ENCODE measurements around the gene TRAK1. TPM values are rescaled to one million over a fixed set of nuclear protein-coding genes. Genes with fewer than 3 reads are reported as not detected.
A peak's percentile ranks its signal among the peaks of the same experiment; 100 is the strongest.

TRAK1 gene
- polyA plus RNA-seq, 1 donor, result 49.7 TPM

GRCh38 chr3:42123824-42124658, 32.9 kb downstream of the TRAK1 start:
- no peak for DNase-seq

GRCh38 chr3:42127226-42127625, 36.1 kb downstream of the TRAK1 start:
- no peak for DNase-seq

GRCh38 chr3:42128526-42128925, 37.4 kb downstream of the TRAK1 start:
- DNase-seq, result no peak

GRCh38 chr3:42129014-42129953, 38.1 kb downstream of the TRAK1 start:
- DNase-seq, result no peak

GRCh38 chr3:42130007-42130328, 38.8 kb downstream of the TRAK1 start:
- DNase-seq, result no peak

GRCh38 chr3:42130329-42131070, 39.3 kb downstream of the TRAK1 start:
- no peak for DNase-seq

GRCh38 chr3:42133500-42134298, 42.5 kb downstream of the TRAK1 start:
- no peak for DNase-seq

GRCh38 chr3:42134867-42135464, 43.8 kb downstream of the TRAK1 start:
- DNase-seq, result no peak

- no peak for DNase-seq
Measured at GRCh38 chr3:42139621-42140453, 48.7 kb downstream of the TRAK1 start.

GRCh38 chr3:42140665-42141203, 49.6 kb downstream of the TRAK1 start:
- DNase-seq, result no peak

GRCh38 chr3:42143440-42143839, 52.3 kb downstream of the TRAK1 start:
- DNase-seq, result no peak

- no peak for DNase-seq
Measured at GRCh38 chr3:42144209-42144608, 53.1 kb downstream of the TRAK1 start.

- no peak for DNase-seq
Measured at GRCh38 chr3:42148086-42148848, 57.1 kb downstream of the TRAK1 start.

GRCh38 chr3:42148982-42149432, 57.9 kb downstream of the TRAK1 start:
- DNase-seq, result peak; percentile 75

GRCh38 chr3:42149532-42149931, 58.4 kb downstream of the TRAK1 start:
- no peak for DNase-seq

- DNase-seq, result no peak
Measured at GRCh38 chr3:42149975-42150374, 58.8 kb downstream of the TRAK1 start.

GRCh38 chr3:42151596-42152168, 60.5 kb downstream of the TRAK1 start:
- DNase-seq, result no peak

GRCh38 chr3:42152193-42152592, 61.0 kb downstream of the TRAK1 start:
- no peak for DNase-seq

GRCh38 chr3:42153039-42153438, 61.9 kb downstream of the TRAK1 start:
- DNase-seq, result no peak

All from left kidney (tissue), 2 donors.